A549 (cell line): ENCODE measurements around the gene MSGN1. TPM values are rescaled to one million over a fixed set of nuclear protein-coding genes. Genes with fewer than 3 reads are reported as not detected.

Experiments
- ATAC-seq, 2 experiments: fragments of 200-7000 bp in 1 of 2; fragments of >200 bp in 1 of 2; cut with Nextera tagmentation in 1 of 2; cut with Tn5 transposase in 1 of 2; 3 replicates each; pipeline versions ENCODE4 v1.8.0 to v1.9.1; 2018 to 2020; ENCODE audit warnings: mild to moderate bottlenecking in 1 of 2, moderate library complexity in 1 of 2
- CTCF ChIA-PET: fragments of 300-600 bp; sonication (Branson Sonifier 250); formaldehyde crosslinking; extraction: SDS; loops from one replicate; lab custom pipeline; 2021; ENCODE audit warnings: antibody characterized with exemption, inconsistent platforms; lab: Yijun Ruan, JAX
- POLR2A ChIA-PET: fragments of 350-600 bp; formaldehyde crosslinking; extraction: SDS; loops from one replicate; lab custom pipeline; 2021; ENCODE audit warnings: antibody characterized with exemption, inconsistent platforms; lab: Yijun Ruan, JAX
- DNase-seq, 2 experiments: peaks; one replicate each; pipeline versions ENCODE4 v3.0.0 to v3.0.0-alpha.2; 2011 to 2016; ENCODE audit warnings: low read depth in 1 of 2, low spot score in 1 of 2
- FAIRE-seq: peaks from 2 replicates; lab custom pipeline; 2011; peaks lifted over from hg19 to GRCh38; lab: Jason Lieb, UNC
- H3K27ac ChIP-seq, 2 experiments: fragments of >200 bp; sonication (Bioruptor Twin); formaldehyde crosslinking; 3 replicates each; pipeline ENCODE4 v1.5.1; 2016 to 2017
- H3K4me1 ChIP-seq: fragments of >200 bp; sonication (Bioruptor Twin); formaldehyde crosslinking; 3 replicates; pipeline ENCODE4 v1.6.1; 2016
- H3K4me2 ChIP-seq: fragments of >200 bp; sonication (Bioruptor Twin); formaldehyde crosslinking; 3 replicates; pipeline ENCODE4 v1.6.1; 2016
- H3K4me3 ChIP-seq: fragments of >200 bp; sonication (Bioruptor Twin); formaldehyde crosslinking; 3 replicates; pipeline ENCODE4 v1.5.1; 2016
- H3K9me3 ChIP-seq: fragments of >200 bp; sonication (Bioruptor Twin); formaldehyde crosslinking; 3 replicates; pipeline ENCODE4 v1.6.1; 2016
- BCL3 ChIP-seq: fragments of >200 bp; sonication (Bioruptor Twin); formaldehyde crosslinking; IDR thresholded peaks from 3 replicates; pipeline ENCODE4 v1.6.1; 2016
- CBX2 ChIP-seq: fragments of 200-600 bp; sonication (generic); IDR thresholded peaks from 2 replicates; pipeline ENCODE4 v1.6.1; 2016; ENCODE audit warnings: low read depth, mild to moderate bottlenecking, borderline replicate concordance
- CBX8 ChIP-seq: fragments of 200-600 bp; sonication (generic); IDR thresholded peaks from 2 replicates; pipeline ENCODE4 v1.6.1; 2016
- CHD4 ChIP-seq: fragments of 200-600 bp; sonication (generic); IDR thresholded peaks from 2 replicates; pipeline ENCODE4 v1.6.1; 2016; ENCODE audit warnings: antibody characterized with exemption, mild to moderate bottlenecking, borderline replicate concordance
- EHMT2 ChIP-seq: fragments of 200-600 bp; sonication (generic); IDR thresholded peaks from 2 replicates; pipeline ENCODE4 v1.6.1; 2016; ENCODE audit warnings: antibody characterized with exemption, low read depth, mild to moderate bottlenecking, moderate library complexity
- ESRRA ChIP-seq: fragments of 150-350 bp; IDR thresholded peaks from 2 replicates; pipeline ENCODE4 v1.6.1; 2014; ENCODE audit warnings: mild to moderate bottlenecking, low read length, borderline replicate concordance
- FOSL2 ChIP-seq, 2 experiments: fragments of 450-650 bp in 1 of 2; fragments of >200 bp in 1 of 2; sonication (Bioruptor Twin) in 1 of 2; formaldehyde crosslinking; IDR thresholded peaks; 2 replicates each; pipeline versions ENCODE4 v1.5.0 to v1.6.1; 2016 to 2020; ENCODE audit warnings: mild to moderate bottlenecking in 1 of 2, moderate library complexity in 1 of 2
- HDAC2 ChIP-seq: fragments of 200-600 bp; sonication (generic); IDR thresholded peaks from 2 replicates; pipeline ENCODE4 v1.6.1; 2016
- HOXA7 ChIP-seq: fragments of 250-450 bp; sonication (Bioruptor Pico); IDR thresholded peaks from 2 replicates; pipeline ENCODE4 v1.5.0; 2020; ENCODE audit warnings: mild to moderate bottlenecking, moderate library complexity
- JUNB ChIP-seq: fragments of >200 bp; sonication (Bioruptor Twin); formaldehyde crosslinking; IDR thresholded peaks from 2 replicates; pipeline ENCODE4 v1.6.1; 2016
- KDM1A ChIP-seq: fragments of 200-600 bp; sonication (generic); IDR thresholded peaks from 2 replicates; pipeline ENCODE4 v1.6.1; 2016; ENCODE audit warnings: low read depth, mild to moderate bottlenecking
- MYC ChIP-seq: IDR thresholded peaks from 2 replicates; pipeline ENCODE4 v1.6.1; 2012; ENCODE audit warnings: mild to moderate bottlenecking, inconsistent platforms, low read length, improper control_type of control experiment, borderline replicate concordance
- NFE2L2 ChIP-seq: fragments of 150-350 bp; conservative IDR thresholded peaks from 2 replicates; pipeline ENCODE4 v1.6.1; 2014; ENCODE audit warnings: low read length
- PHF8 ChIP-seq: fragments of 200-600 bp; sonication (generic); IDR thresholded peaks from 2 replicates; pipeline ENCODE4 v1.6.1; 2016; ENCODE audit warnings: low read depth, mild to moderate bottlenecking, antibody characterized with exemption, moderate library complexity, borderline replicate concordance
- RAD21 ChIP-seq, 2 experiments: fragments of >200 bp in 1 of 2; sonication (Bioruptor Twin) in 1 of 2; formaldehyde crosslinking in 1 of 2; IDR thresholded peaks in 1 of 2; conservative IDR thresholded peaks in 1 of 2; 2 replicates in 1 of 2; 3 replicates in 1 of 2; pipeline ENCODE4 v1.6.1; 2012 to 2018; ENCODE audit warnings: inconsistent platforms in 1 of 2
- RNF2 ChIP-seq: fragments of 200-600 bp; sonication (generic); IDR thresholded peaks from 2 replicates; pipeline ENCODE4 v1.6.1; 2016; ENCODE audit warnings: low read depth, mild to moderate bottlenecking, antibody characterized with exemption, moderate library complexity, borderline replicate concordance
- SREBF2 ChIP-seq: fragments of 450-650 bp; IDR thresholded peaks from 2 replicates; pipeline ENCODE4 v1.6.1; 2014; ENCODE audit warnings: mild to moderate bottlenecking, moderate library complexity
- TFCP2L1 ChIP-seq: fragments of 250-450 bp; sonication (Bioruptor Pico); IDR thresholded peaks from 2 replicates; pipeline ENCODE4 v1.5.0; 2021; ENCODE audit warnings: mild to moderate bottlenecking
- USF2 ChIP-seq: fragments of 450-650 bp; IDR thresholded peaks from 2 replicates; pipeline ENCODE4 v1.6.1; 2014; ENCODE audit warnings: antibody characterized with exemption
- ZC3H11A ChIP-seq: fragments of 450-650 bp; IDR thresholded peaks from 2 replicates; pipeline ENCODE4 v1.6.1; 2014; ENCODE audit warnings: antibody characterized with exemption, mild to moderate bottlenecking
- ZNF302 ChIP-seq: fragments of 250-450 bp; sonication (Bioruptor Pico); IDR thresholded peaks from 2 replicates; pipeline ENCODE4 v1.9.0; 2021; ENCODE audit warnings: inconsistent platforms, mild to moderate bottlenecking, moderate library complexity
- WGBS: methylation state at CpG from one replicate; pipeline ENCODE4 v1.1.6; 2017; ENCODE audit errors: missing lambda C conversion rate; 5-methylcytosine and 5-hydroxymethylcytosine counted together
- polyA plus RNA-seq, 4 experiments: library from polyadenylated mRNA; depleted of rRNA in 3 of 4; stranded (reverse); fragments of >200 nt; fragmentation: RNase III in 1 of 4; extraction: RNeasy Plus Mini Kit Qiagen cat#74134 plus additional on column Dnase treatment in 1 of 4; gene quantifications; 2 replicates in 3 of 4; 3 replicates in 1 of 4; pipeline ENCODE4 v1.2.3, GENCODE V29; 2011 to 2017
- TF ChIP-seq, protein P1 (sequence below): fragments of >200 bp; sonication (Bioruptor Twin); formaldehyde crosslinking; IDR thresholded peaks from 2 replicates; pipeline ENCODE4 v1.6.1; 2016
- TF ChIP-seq, protein P2 (sequence below): IDR thresholded peaks from 2 replicates; pipeline ENCODE4 v1.6.1; 2012

The MSGN1 gene
- polyA plus RNA-seq, 2 of the 4 experiments (the other 2 are of a cell fraction): not detected

GRCh38 chr2:17814601-17815000 lies 1.7 kb upstream of the MSGN1 start:
- 31% methylated on average over 1 of the region's 1 CpG for WGBS
- H3K9me3 ChIP-seq: no peaks in the 10 kb centered on the region
- FAIRE-seq (no peak), DNase-seq (no peak), ATAC-seq (no peak)
- H3K4me2 ChIP-seq: no peak overlapping the region
- CTCF ChIA-PET: interaction anchor here (1.9 to 6.6 kb wide), 2 partner anchors 16 to 24 kb away, joined by 3 to 34 read pairs; no protein-coding TSS in a partner anchor
- no peak overlapping the region for H3K4me3 ChIP-seq
- H3K4me1 ChIP-seq: no peaks in the 10 kb centered on the region
- POLR2A ChIA-PET: no interaction called here
- no peak overlapping the region for H3K27ac ChIP-seq
- TF ChIP-seq, protein P1, sequence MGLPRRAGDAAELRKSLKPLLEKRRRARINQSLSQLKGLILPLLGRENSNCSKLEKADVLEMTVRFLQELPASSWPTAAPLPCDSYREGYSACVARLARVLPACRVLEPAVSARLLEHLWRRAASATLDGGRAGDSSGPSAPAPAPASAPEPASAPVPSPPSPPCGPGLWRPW: no peak
- TF ChIP-seq EHMT2 (no peak), NFE2L2 (no peak), BCL3 (no peak), MYC (no peak), CBX2 (no peak), CBX8 (no peak), FOSL2 (IDR thresholded peaks at IDR 0.05) (no peak), FOSL2 (CRISPR knock-in tag; IDR thresholded peaks at IDR 0.05) (no peak), ZC3H11A (no peak), TFCP2L1 (CRISPR knock-in tag) (no peak), RNF2 (no peak), HOXA7 (no peak), USF2 (no peak), KDM1A (no peak), SREBF2 (no peak), CHD4 (no peak), PHF8 (no peak), ZNF302 (CRISPR knock-in tag) (no peak), HDAC2 (no peak)
- TF ChIP-seq, protein P2, sequence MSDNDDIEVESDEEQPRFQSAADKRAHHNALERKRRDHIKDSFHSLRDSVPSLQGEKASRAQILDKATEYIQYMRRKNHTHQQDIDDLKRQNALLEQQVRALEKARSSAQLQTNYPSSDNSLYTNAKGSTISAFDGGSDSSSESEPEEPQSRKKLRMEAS: no peak

DNA sequence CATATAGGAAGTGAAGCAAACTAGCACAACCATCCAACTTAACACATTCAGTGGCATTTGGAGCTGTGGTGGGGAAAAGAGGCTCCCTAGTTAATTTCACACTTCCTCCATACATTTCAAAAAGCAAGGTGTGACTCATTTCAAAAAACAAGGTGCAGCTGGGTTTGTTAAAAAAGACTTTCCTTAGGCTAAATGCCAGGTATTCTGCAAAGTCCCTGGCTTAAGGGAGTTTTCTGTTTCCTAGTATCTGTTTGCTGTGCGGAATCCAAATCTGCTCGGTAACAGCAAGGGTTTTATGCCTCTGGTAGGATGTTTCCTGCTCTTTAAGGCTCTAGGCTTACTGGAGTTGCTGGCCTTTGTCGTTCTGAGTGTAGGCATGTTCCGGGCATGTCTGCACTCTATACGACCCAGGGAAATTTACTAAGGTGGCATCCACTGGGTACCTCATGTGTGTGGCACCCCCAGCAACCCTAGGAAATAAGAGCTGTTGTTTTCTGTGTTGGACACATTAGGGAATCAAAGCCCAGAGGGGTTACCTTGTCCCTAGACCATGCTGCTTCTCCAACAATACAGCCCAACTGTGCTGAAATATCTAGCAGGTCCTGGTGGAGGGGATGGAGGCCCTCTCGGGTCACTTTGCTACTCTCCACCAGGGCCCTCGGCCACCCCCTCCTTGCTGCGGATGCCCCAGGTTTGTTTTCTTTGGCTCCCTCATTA lies 634 bp upstream of the MSGN1 start:
- Histone ChIP-seq H3K27ac (no peak overlapping the region), H3K4me2 (no peak overlapping the region), H3K4me3 (no peak overlapping the region), H3K9me3 (no peaks in the 10 kb centered on the region), H3K4me1 (no peaks in the 10 kb centered on the region)
- no peak for TF ChIP-seq JUNB
- TF ChIP-seq, protein P1: no peak
- no peak for TF ChIP-seq FOSL2 (IDR thresholded peaks at IDR 0.05)
- 0 out of 2 replicates have a peak, but pooled peaks have one; percentile 5 for TF ChIP-seq FOSL2 (CRISPR knock-in tag; IDR thresholded peaks at IDR 0.05)
- no peak for TF ChIP-seq RAD21 (conservative IDR thresholded peaks at IDR 0.05 in 1 of 2, IDR thresholded peaks at IDR 0.05 in 1 of 2)
- TF ChIP-seq ZC3H11A: no peak
- no peak for TF ChIP-seq ESRRA
- ChIA-PET CTCF (interaction anchor here (0.6 to 6.6 kb wide), 4 partner anchors 9 to 1159 kb away, joined by 3 to 34 read pairs (median 3); no protein-coding TSS in a partner anchor), POLR2A (no interaction called here)
- FAIRE-seq (no peak), DNase-seq (no peak), ATAC-seq (peak in 1 of 2 experiments; percentile 35; a peak in 1 of 6 replicates)
- WGBS: 66% methylated on average over 8 of the region's 8 CpGs
